Measurements from ENCODE around the gene PGGHG. TPM values are rescaled to one million over a fixed set of nuclear protein-coding genes. Genes with fewer than 3 reads are reported as not detected.
A peak's percentile ranks its signal among the peaks of the same experiment; 100 is the strongest.

Gene PGGHG
- polyA plus RNA-seq, 3 donors = 1.6 to 82.9 (median 2.1) TPM

GRCh38 chr11:334264-334994 lies 45.5 kb downstream of the PGGHG start:
- no peaks in the 10 kb centered on the region for H3K27me3 ChIP-seq (ENCODE audit: control insufficient read depth in 2 of 2, insufficient read depth in 2 of 2, low read length in 2 of 2)
- H3K4me1 Mint-ChIP-seq = peaks cover 26% of the 10 kb centered on the region
- H3K36me3 ChIP-seq (replicated peaks in 1 of 2; ENCODE audit: control insufficient read depth in 1 of 2, insufficient read depth in 2 of 2, low read length in 2 of 2) = no peaks in the 10 kb centered on the region
- H3K9ac ChIP-seq (ENCODE audit: insufficient read depth, low read length, poor library complexity, severe bottlenecking) = no peak overlapping the region
- peaks cover 15 to 24% (median 20%) of the 10 kb centered on the region in 7 donors for H3K9me3 Mint-ChIP-seq
- H2AFZ ChIP-seq (ENCODE audit: insufficient read depth, low read depth, low read length, poor library complexity, severe bottlenecking) = no peak overlapping the region
- peak overlapping the region in 1 of 7 donors; percentile 30 for H3K27ac Mint-ChIP-seq
- H3K4me2 ChIP-seq (replicated peaks; ENCODE audit: extremely low read depth, low read length, poor library complexity, severe bottlenecking) = no peak overlapping the region
- TF ChIP-seq CTCF (IDR thresholded peaks at IDR 0.05) = no peak
- H3K4me3 ChIP-seq (replicated peaks in 1 of 3; ENCODE audit: low read depth in 2 of 3, low read length in 3 of 3) = no peak overlapping the region
- no peak overlapping the region for H3K4me3 Mint-ChIP-seq
- peaks cover 16 to 20% of the 10 kb centered on the region in 2 donors for H3K4me1 ChIP-seq (ENCODE audit: control insufficient read depth in 1 of 2, insufficient read depth in 2 of 2, low read length in 2 of 2)
- H3K79me2 ChIP-seq (ENCODE audit: insufficient read depth, low read length) = no peaks in the 10 kb centered on the region
- peaks cover 5 to 9% (median 8%) of the 10 kb centered on the region in 3 donors for H3K27me3 Mint-ChIP-seq (ENCODE audit: low read depth in 3 of 3)
- intact Hi-C loops (cut with micrococcal nuclease) = no loop called here
- DNase-seq = no peak
- H3K27ac ChIP-seq (ENCODE audit: low read depth in 1 of 2, low read length in 2 of 2) = no peak overlapping the region
- H4K20me1 ChIP-seq (ENCODE audit: insufficient read depth, low read length) = no peaks in the 10 kb centered on the region
- H3K9me3 ChIP-seq (replicated peaks in 1 of 2; ENCODE audit: control insufficient read depth in 1 of 2, insufficient read depth in 1 of 2, low read length in 2 of 2) = peaks cover 7 to 23% of the 10 kb centered on the region in 2 donors
- peaks cover 2 to 3% of the 10 kb centered on the region in 2 donors for H3K36me3 Mint-ChIP-seq
- WGBS (ENCODE audit: insufficient coverage) = 87% methylated on average over 12 of the region's 25 CpGs

- no peaks in the 10 kb centered on the region for H3K27me3 ChIP-seq (ENCODE audit: control insufficient read depth in 2 of 2, insufficient read depth in 2 of 2, low read length in 2 of 2)
- H3K9me3 Mint-ChIP-seq = peaks cover 13 to 22% (median 20%) of the 10 kb centered on the region in 7 donors
- no peaks in the 10 kb centered on the region for H4K20me1 ChIP-seq (ENCODE audit: insufficient read depth, low read length)
- H2AFZ ChIP-seq (ENCODE audit: insufficient read depth, low read depth, low read length, poor library complexity, severe bottlenecking) = peak overlapping the region; percentile 76
- TF ChIP-seq CTCF (IDR thresholded peaks at IDR 0.05) = no peak
- no peak overlapping the region for H3K27ac ChIP-seq (ENCODE audit: low read depth in 1 of 2, low read length in 2 of 2)
- H3K9ac ChIP-seq (ENCODE audit: insufficient read depth, low read length, poor library complexity, severe bottlenecking) = no peak overlapping the region
- WGBS (ENCODE audit: insufficient coverage) = 100% methylated on average over 1 of the region's 15 CpGs
- peak in 1 of 3 donors; percentile 12 for DNase-seq
- H3K36me3 ChIP-seq (replicated peaks in 1 of 2; ENCODE audit: control insufficient read depth in 1 of 2, insufficient read depth in 2 of 2, low read length in 2 of 2) = no peaks in the 10 kb centered on the region
- H3K4me1 Mint-ChIP-seq = peaks cover 24% of the 10 kb centered on the region
- H3K4me2 ChIP-seq (replicated peaks; ENCODE audit: extremely low read depth, low read length, poor library complexity, severe bottlenecking) = peak overlapping the region; percentile 17
- H3K27ac Mint-ChIP-seq = peak overlapping the region in 6 of 7 donors; percentile 13 to 87 (median 52)
- no peak overlapping the region for H3K4me3 ChIP-seq (replicated peaks in 1 of 3; ENCODE audit: low read depth in 2 of 3, low read length in 3 of 3)
- peaks cover 2 to 3% of the 10 kb centered on the region in 2 donors for H3K36me3 Mint-ChIP-seq
- H3K4me3 Mint-ChIP-seq = peak overlapping the region in 1 of 2 donors; percentile 58
- no peaks in the 10 kb centered on the region for H3K79me2 ChIP-seq (ENCODE audit: insufficient read depth, low read length)
- peaks cover 5 to 10% (median 8%) of the 10 kb centered on the region in 3 donors for H3K27me3 Mint-ChIP-seq (ENCODE audit: low read depth in 3 of 3)
- peaks cover 7 to 21% of the 10 kb centered on the region in 2 donors for H3K9me3 ChIP-seq (replicated peaks in 1 of 2; ENCODE audit: control insufficient read depth in 1 of 2, insufficient read depth in 1 of 2, low read length in 2 of 2)
- intact Hi-C loops (cut with micrococcal nuclease) = no loop called here
- H3K4me1 ChIP-seq (ENCODE audit: control insufficient read depth in 1 of 2, insufficient read depth in 2 of 2, low read length in 2 of 2) = peaks cover 16 to 17% of the 10 kb centered on the region in 2 donors
Observed at GRCh38 chr11:335779-336658, 47.1 kb downstream of the PGGHG start.

Measured in CD14-positive monocyte (primary cell).